ENCODE measurements around the gene AASS.

Gene AASS

GRCh38 chr7:122095642-122096041 lies 48.4 kb downstream of the AASS start:
- Histone ChIP-seq H4K20me1 (ENCODE audit: low read depth, low read length) (no peaks in the 10 kb centered on the region), H3K27ac (ENCODE audit: low read depth, low read length) (no peak overlapping the region), H3F3A (ENCODE audit: insufficient read depth) (no peaks in the 10 kb centered on the region), H3K4me2 (ENCODE audit: low read depth, low read length, poor library complexity, severe bottlenecking) (no peak overlapping the region), H3K27me3 (ENCODE audit: low read length) (no peaks in the 10 kb centered on the region), H3K9me3 (ENCODE audit: insufficient read depth, low read length) (no peaks in the 10 kb centered on the region), H3K4me3 (ENCODE audit: insufficient read depth, low read length, poor library complexity, severe bottlenecking) (no peak overlapping the region), H3K9me2 (replicated peaks; ENCODE audit: insufficient read depth, low read length) (no peaks in the 10 kb centered on the region), H3K9ac (ENCODE audit: low read length) (no peak overlapping the region), H3K79me2 (ENCODE audit: insufficient read depth, low read length) (no peaks in the 10 kb centered on the region), H2AFZ (ENCODE audit: low read depth, low read length, severe bottlenecking) (no peak overlapping the region), H3K36me3 (ENCODE audit: low read length) (no peaks in the 10 kb centered on the region)
- TF ChIP-seq, protein P1, sequence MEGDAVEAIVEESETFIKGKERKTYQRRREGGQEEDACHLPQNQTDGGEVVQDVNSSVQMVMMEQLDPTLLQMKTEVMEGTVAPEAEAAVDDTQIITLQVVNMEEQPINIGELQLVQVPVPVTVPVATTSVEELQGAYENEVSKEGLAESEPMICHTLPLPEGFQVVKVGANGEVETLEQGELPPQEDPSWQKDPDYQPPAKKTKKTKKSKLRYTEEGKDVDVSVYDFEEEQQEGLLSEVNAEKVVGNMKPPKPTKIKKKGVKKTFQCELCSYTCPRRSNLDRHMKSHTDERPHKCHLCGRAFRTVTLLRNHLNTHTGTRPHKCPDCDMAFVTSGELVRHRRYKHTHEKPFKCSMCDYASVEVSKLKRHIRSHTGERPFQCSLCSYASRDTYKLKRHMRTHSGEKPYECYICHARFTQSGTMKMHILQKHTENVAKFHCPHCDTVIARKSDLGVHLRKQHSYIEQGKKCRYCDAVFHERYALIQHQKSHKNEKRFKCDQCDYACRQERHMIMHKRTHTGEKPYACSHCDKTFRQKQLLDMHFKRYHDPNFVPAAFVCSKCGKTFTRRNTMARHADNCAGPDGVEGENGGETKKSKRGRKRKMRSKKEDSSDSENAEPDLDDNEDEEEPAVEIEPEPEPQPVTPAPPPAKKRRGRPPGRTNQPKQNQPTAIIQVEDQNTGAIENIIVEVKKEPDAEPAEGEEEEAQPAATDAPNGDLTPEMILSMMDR (IDR thresholded peaks at IDR 0.05; ENCODE audit: insufficient read depth, low read length, poor library complexity, severe bottlenecking) = no peak
- TF ChIP-seq EZH2phosphoT487 (conservative IDR thresholded peaks at IDR 0.05; ENCODE audit: low read length) = no peak

- Histone ChIP-seq H3K27me3 (ENCODE audit: low read length) (no peaks in the 10 kb centered on the region), H2AFZ (ENCODE audit: low read depth, low read length, severe bottlenecking) (no peak overlapping the region), H3K4me3 (ENCODE audit: insufficient read depth, low read length, poor library complexity, severe bottlenecking) (no peak overlapping the region), H3K79me2 (ENCODE audit: insufficient read depth, low read length) (no peaks in the 10 kb centered on the region), H3K9me3 (ENCODE audit: insufficient read depth, low read length) (no peaks in the 10 kb centered on the region), H3K27ac (ENCODE audit: low read depth, low read length) (no peak overlapping the region), H3K4me2 (ENCODE audit: low read depth, low read length, poor library complexity, severe bottlenecking) (no peak overlapping the region), H4K20me1 (ENCODE audit: low read depth, low read length) (no peaks in the 10 kb centered on the region), H3K9ac (ENCODE audit: low read length) (no peak overlapping the region), H3K36me3 (ENCODE audit: low read length) (no peaks in the 10 kb centered on the region), H3F3A (ENCODE audit: insufficient read depth) (no peaks in the 10 kb centered on the region), H3K9me2 (replicated peaks; ENCODE audit: insufficient read depth, low read length) (no peaks in the 10 kb centered on the region)
- TF ChIP-seq, protein P1 (IDR thresholded peaks at IDR 0.05; ENCODE audit: insufficient read depth, low read length, poor library complexity, severe bottlenecking) = no peak
- no peak for TF ChIP-seq EZH2phosphoT487 (conservative IDR thresholded peaks at IDR 0.05; ENCODE audit: low read length)
Observed at GRCh38 chr7:122094549-122094948, 49.5 kb downstream of the AASS start.

- Histone ChIP-seq H3K27me3 (ENCODE audit: low read length) (no peaks in the 10 kb centered on the region), H4K20me1 (ENCODE audit: low read depth, low read length) (no peaks in the 10 kb centered on the region), H3F3A (ENCODE audit: insufficient read depth) (no peaks in the 10 kb centered on the region), H3K9ac (ENCODE audit: low read length) (no peak overlapping the region), H2AFZ (ENCODE audit: low read depth, low read length, severe bottlenecking) (no peak overlapping the region), H3K9me3 (ENCODE audit: insufficient read depth, low read length) (no peaks in the 10 kb centered on the region), H3K36me3 (ENCODE audit: low read length) (no peaks in the 10 kb centered on the region), H3K4me3 (ENCODE audit: insufficient read depth, low read length, poor library complexity, severe bottlenecking) (no peak overlapping the region), H3K4me2 (ENCODE audit: low read depth, low read length, poor library complexity, severe bottlenecking) (no peak overlapping the region), H3K27ac (ENCODE audit: low read depth, low read length) (no peak overlapping the region), H3K79me2 (ENCODE audit: insufficient read depth, low read length) (no peaks in the 10 kb centered on the region), H3K9me2 (replicated peaks; ENCODE audit: insufficient read depth, low read length) (no peaks in the 10 kb centered on the region)
- TF ChIP-seq, protein P1 (IDR thresholded peaks at IDR 0.05; ENCODE audit: insufficient read depth, low read length, poor library complexity, severe bottlenecking) = peak; percentile 86
- TF ChIP-seq EZH2phosphoT487 (conservative IDR thresholded peaks at IDR 0.05; ENCODE audit: low read length) = no peak
Observed at GRCh38 chr7:122092964-122093797, 50.9 kb downstream of the AASS start.

Data from SU-DHL-6 (cell line).